Mesodermal cell (in vitro differentiated cells): ENCODE results near the gene AADACL2.
"Not testable (repeated sequence)": the region's sequence is repeated elsewhere in the genome, so short reads cannot be mapped to it uniquely, and the experiment has no call there.

ENCODE experiments used
- H3K27ac ChIP-seq: 2 replicates; pipeline ENCODE4 v1.7.0; 2013; ENCODE audit warnings: mild to moderate bottlenecking, low read depth, low read length, moderate library complexity; ENCODE audit not compliant: severe bottlenecking
- H3K36me3 ChIP-seq: 2 replicates; pipeline ENCODE4 v1.7.1; 2013; ENCODE audit warnings: mild to moderate bottlenecking, low read length, moderate library complexity; ENCODE audit not compliant: control insufficient read depth, insufficient read depth
- H3K4me1 ChIP-seq: one replicate; pipeline ENCODE4 v1.7.1; 2013; ENCODE audit warnings: mild to moderate bottlenecking, low read length; ENCODE audit not compliant: insufficient read depth, control insufficient read depth, poor library complexity, severe bottlenecking
- H3K4me3 ChIP-seq: 2 replicates; pipeline ENCODE4 v1.7.0; 2013; ENCODE audit warnings: low read length, control low read depth, mild to moderate bottlenecking; ENCODE audit not compliant: insufficient read depth, poor library complexity, severe bottlenecking; ENCODE audit errors: extremely low read depth
- H3K9me3 ChIP-seq: 2 replicates; pipeline ENCODE4 v1.7.1; 2013; ENCODE audit warnings: mild to moderate bottlenecking, low read length, moderate library complexity; ENCODE audit not compliant: control insufficient read depth
- WGBS, 2 experiments: methylation state at CpG; one replicate each; pipeline ENCODE4 v1.1.5; 2013; ENCODE audit warnings: missing lambda C conversion rate in 2 of 2; ENCODE audit not compliant: insufficient coverage in 2 of 2; 5-methylcytosine and 5-hydroxymethylcytosine counted together

AADACL2 gene

GRCh38 chr3:151764699-151765098, 31.0 kb downstream of the AADACL2 start:
- not testable (repeated sequence) for H3K9me3 ChIP-seq, H3K4me1 ChIP-seq, H3K4me3 ChIP-seq, H3K36me3 ChIP-seq, H3K27ac ChIP-seq
- no CpG with 5 or more reads among the region's 1 CpG for WGBS, 2 experiments

DNA sequence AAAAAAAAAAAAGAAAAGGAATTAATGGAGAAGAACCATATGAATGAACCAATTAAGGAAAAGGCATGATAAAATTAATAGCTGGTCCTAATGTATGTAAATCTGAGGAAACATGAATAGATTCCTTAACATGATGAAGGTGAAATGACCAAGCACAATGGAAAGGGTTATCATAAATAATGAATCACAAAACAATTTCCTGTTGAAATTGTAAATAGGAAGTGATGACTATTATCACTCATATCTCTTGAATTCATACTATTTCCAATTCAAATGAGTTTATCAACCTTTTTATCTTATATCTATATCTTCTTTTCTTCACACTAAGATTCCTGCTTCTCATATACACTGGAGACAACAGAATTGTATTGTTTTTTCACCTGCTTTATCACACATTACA, 32.0 kb downstream of the AADACL2 start:
- Histone ChIP-seq H3K36me3 (no peaks in the 10 kb centered on the region), H3K4me1 (peaks cover 5% of the 10 kb centered on the region), H3K9me3 (no peaks in the 10 kb centered on the region), H3K27ac (no peak overlapping the region), H3K4me3 (no peak overlapping the region)

- H3K27ac ChIP-seq: no peak overlapping the region
- WGBS, 2 experiments: 71 to 100% methylated on average over 1 of the region's 2 CpGs
- no peak overlapping the region for H3K4me3 ChIP-seq
- peaks cover 5% of the 10 kb centered on the region for H3K4me1 ChIP-seq
- H3K36me3 ChIP-seq: no peaks in the 10 kb centered on the region
- H3K9me3 ChIP-seq: no peaks in the 10 kb centered on the region
Measured at GRCh38 chr3:151766454-151766853, 32.7 kb downstream of the AADACL2 start.

GRCh38 chr3:151768393-151768930, 34.7 kb downstream of the AADACL2 start:
- peaks cover 5% of the 10 kb centered on the region for H3K4me1 ChIP-seq
- no peaks in the 10 kb centered on the region for H3K9me3 ChIP-seq
- no peak overlapping the region for H3K4me3 ChIP-seq
- no CpG with 5 or more reads among the region's 1 CpG for WGBS, 2 experiments
- no peaks in the 10 kb centered on the region for H3K36me3 ChIP-seq
- no peak overlapping the region for H3K27ac ChIP-seq

DNA sequence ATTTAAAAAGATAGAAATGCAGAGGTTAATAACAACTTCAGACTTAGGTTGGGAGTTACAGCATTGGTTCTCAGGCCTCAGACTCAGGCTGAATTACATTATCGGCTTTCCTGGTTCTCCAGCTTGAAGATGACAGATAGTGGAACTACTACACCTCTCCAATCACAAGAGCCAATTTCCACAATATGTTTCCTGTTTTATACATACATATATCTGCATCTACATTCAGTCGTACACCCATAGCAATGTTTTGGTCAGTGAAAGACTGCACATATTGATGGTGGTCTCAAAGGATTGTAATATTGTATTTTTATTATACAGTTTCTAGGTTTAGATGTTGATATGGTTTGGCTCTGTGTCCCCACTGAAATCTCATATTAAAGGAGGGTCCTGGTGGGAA, 35.4 kb downstream of the AADACL2 start:
- Histone ChIP-seq H3K4me3 (no peak overlapping the region), H3K27ac (no peak overlapping the region), H3K4me1 (peaks cover 5% of the 10 kb centered on the region), H3K9me3 (no peaks in the 10 kb centered on the region), H3K36me3 (no peaks in the 10 kb centered on the region)
- WGBS, 2 experiments: 83 to 89% methylated on average over 1 of the region's 2 CpGs

DNA sequence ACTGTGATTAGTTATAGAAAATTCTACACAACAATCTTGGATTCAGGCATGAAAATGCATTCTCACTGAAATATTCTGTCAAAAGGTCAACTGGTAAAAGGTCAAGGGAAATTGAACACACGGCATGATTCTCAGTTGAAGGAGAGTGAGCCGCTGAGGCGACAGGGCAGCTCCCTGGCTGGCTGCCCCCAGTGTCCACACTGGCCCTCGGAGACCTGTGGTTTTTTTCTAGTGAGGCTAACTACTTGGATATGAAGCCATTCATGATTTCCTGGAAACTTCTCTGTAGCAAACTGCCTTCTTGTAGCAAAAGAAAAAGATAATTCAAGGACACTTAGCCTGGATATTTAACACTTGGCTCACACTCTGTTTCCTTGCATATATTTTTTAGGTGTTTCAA, 37.2 kb downstream of the AADACL2 start:
- Histone ChIP-seq H3K27ac (no peak overlapping the region), H3K4me1 (peaks cover 5% of the 10 kb centered on the region), H3K36me3 (no peaks in the 10 kb centered on the region), H3K9me3 (no peaks in the 10 kb centered on the region), H3K4me3 (no peak overlapping the region)
- 84 to 96% methylated on average over 3 to 4 of the region's 4 CpGs for WGBS, 2 experiments

GRCh38 chr3:151772825-151773480, 39.2 kb downstream of the AADACL2 start:
- WGBS, 2 experiments: 93 to 96% methylated on average over 2 to 4 of the region's 4 CpGs
- Histone ChIP-seq H3K9me3 (no peaks in the 10 kb centered on the region), H3K4me3 (no peak overlapping the region), H3K27ac (no peak overlapping the region), H3K36me3 (no peaks in the 10 kb centered on the region), H3K4me1 (peaks cover 5% of the 10 kb centered on the region)

GRCh38 chr3:151774235-151774634, 40.5 kb downstream of the AADACL2 start:
- Histone ChIP-seq H3K4me1 (peaks cover 5% of the 10 kb centered on the region), H3K27ac (no peak overlapping the region), H3K9me3 (no peaks in the 10 kb centered on the region), H3K36me3 (no peaks in the 10 kb centered on the region), H3K4me3 (no peak overlapping the region)
- WGBS, 2 experiments: 92 to 93% methylated on average over 1 of the region's 1 CpG

- H3K4me1 ChIP-seq: peaks cover 5% of the 10 kb centered on the region
- H3K27ac ChIP-seq: no peak overlapping the region
- H3K4me3 ChIP-seq: no peak overlapping the region
- H3K9me3 ChIP-seq: no peaks in the 10 kb centered on the region
- H3K36me3 ChIP-seq: no peaks in the 10 kb centered on the region
Measured at GRCh38 chr3:151774910-151775309, 41.2 kb downstream of the AADACL2 start.

- Histone ChIP-seq H3K4me3 (no peak overlapping the region), H3K4me1 (no peaks in the 10 kb centered on the region), H3K27ac (no peak overlapping the region), H3K36me3 (no peaks in the 10 kb centered on the region), H3K9me3 (no peaks in the 10 kb centered on the region)
- WGBS, 2 experiments: 100% methylated on average over 1 of the region's 4 CpGs; no CpG with 5 or more reads in 1 of the 2 experiments
Measured at GRCh38 chr3:151775314-151776258, 41.9 kb downstream of the AADACL2 start.

DNA sequence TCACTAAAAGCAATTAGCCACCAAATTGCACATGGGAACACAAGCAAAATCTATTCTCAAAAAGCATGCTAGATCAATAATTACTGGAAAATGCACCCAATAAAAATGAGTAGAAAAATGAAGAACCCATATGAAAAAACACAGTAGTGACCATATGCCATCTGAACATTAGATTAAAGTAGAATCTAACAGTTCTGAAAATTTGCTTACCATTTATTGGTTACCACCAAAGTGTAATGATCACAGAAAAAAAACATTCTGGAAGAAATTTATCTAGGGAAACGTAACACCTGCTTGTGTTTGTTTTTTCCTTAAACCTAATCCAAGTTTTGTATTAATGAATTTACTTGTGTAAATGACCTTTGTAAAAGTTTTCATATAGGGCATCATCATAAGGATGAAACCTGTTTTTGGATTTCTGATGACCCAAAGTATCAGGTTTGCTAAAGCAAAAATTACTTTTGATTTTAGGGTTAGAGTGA, 42.6 kb downstream of the AADACL2 start:
- Histone ChIP-seq H3K36me3 (no peaks in the 10 kb centered on the region), H3K4me1 (no peaks in the 10 kb centered on the region), H3K27ac (no peak overlapping the region), H3K9me3 (no peaks in the 10 kb centered on the region), H3K4me3 (no peak overlapping the region)
- no CpG with 5 or more reads among the region's 1 CpG for WGBS, 2 experiments
